GM12874 (cell line): ENCODE measurements around the gene BCAS3.

Source experiments
- TF ChIP-seq, protein P1 (sequence below): IDR thresholded peaks from 2 replicates; pipeline ENCODE4 v1.5.1; 2011; ENCODE audit warnings: low read depth, mild to moderate bottlenecking, control low read depth, low read length, moderate library complexity; ENCODE audit not compliant: insufficient read depth

The BCAS3 gene

GRCh38 chr17:60825351-60825750, 147.7 kb downstream of the BCAS3 start:
- TF ChIP-seq, protein P1, sequence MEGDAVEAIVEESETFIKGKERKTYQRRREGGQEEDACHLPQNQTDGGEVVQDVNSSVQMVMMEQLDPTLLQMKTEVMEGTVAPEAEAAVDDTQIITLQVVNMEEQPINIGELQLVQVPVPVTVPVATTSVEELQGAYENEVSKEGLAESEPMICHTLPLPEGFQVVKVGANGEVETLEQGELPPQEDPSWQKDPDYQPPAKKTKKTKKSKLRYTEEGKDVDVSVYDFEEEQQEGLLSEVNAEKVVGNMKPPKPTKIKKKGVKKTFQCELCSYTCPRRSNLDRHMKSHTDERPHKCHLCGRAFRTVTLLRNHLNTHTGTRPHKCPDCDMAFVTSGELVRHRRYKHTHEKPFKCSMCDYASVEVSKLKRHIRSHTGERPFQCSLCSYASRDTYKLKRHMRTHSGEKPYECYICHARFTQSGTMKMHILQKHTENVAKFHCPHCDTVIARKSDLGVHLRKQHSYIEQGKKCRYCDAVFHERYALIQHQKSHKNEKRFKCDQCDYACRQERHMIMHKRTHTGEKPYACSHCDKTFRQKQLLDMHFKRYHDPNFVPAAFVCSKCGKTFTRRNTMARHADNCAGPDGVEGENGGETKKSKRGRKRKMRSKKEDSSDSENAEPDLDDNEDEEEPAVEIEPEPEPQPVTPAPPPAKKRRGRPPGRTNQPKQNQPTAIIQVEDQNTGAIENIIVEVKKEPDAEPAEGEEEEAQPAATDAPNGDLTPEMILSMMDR, result no peak

DNA sequence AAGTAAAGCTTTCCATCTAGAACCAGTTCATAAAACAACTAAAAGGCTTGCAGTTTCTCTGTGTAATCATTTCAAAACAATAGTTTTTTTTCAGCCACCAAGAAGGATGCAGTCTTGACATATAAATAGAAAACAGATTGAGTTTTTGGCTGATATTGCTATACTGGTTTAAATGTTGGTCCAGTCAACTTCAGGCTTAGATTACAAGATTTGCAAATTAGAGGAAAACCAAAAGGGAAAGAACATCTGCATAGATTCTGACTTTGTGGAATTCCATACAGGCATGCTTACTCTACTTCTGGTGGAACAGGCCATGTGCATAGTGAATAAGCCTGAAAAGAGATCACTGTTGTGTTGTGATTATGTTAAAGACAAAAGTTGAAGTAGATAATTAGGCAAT, 150.3 kb downstream of the BCAS3 start:
- TF ChIP-seq, protein P1, result no peak

DNA sequence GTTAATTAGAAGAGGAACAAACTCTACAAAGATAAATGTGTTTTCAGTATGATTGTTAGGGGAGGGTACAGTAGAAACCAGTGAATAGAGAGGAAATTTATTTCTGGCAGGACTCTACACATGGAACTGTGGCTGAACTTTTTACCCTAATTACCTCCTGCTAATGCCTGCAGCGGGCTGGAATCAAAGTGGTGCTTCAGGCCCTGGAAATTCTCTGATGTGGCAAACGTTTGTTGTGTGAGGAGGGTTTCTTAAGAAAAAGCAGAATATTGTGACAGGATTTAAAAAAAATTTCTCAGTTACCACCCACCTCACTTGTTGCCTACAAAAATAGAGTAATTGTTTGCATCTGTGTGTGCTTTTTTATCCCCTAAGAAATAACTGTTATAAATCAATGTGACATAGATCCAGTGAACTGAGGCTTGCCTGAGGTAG, 154.5 kb downstream of the BCAS3 start:
- TF ChIP-seq, protein P1, result no peak

GRCh38 chr17:60832631-60833030, 155.0 kb downstream of the BCAS3 start:
- TF ChIP-seq, protein P1, result no peak

DNA sequence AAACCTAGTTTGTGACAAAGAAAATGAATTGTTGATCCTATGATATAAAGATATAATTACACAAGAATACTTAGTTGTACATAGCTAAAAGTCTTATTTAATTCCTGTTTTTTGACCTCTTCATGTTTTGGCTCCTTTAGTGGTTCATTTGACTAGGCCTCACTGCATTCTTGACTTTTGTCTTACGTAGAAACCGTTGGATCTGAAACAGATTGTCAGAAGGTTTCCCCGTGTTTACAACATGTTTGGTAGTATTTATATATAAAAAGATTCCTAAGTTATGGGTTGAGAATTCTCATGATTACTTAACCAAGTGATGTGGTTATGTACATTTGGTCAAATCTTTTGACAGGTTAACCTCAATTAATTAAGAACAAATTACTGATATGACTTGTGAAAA, 162.8 kb downstream of the BCAS3 start:
- TF ChIP-seq, protein P1, result no peak

DNA sequence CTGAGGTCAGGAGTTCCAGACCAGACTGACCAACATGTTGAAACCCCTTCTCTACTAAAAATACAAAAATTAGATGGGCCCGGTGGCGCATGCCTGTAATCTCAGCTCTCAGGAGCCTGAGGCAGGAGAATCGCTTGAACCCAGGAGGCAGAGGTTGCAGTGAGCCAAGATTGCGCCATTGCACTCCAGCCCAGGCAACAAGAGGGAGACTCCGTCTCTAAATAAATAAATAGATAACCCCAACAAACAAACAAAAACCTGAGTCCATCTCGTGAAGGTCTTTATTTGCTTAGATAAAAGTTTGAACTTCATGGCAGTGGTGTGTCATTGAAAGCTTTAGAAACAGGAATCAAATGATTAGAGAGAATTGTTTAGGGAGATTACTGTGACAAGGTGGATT, 167.4 kb downstream of the BCAS3 start:
- TF ChIP-seq, protein P1, result no peak

DNA sequence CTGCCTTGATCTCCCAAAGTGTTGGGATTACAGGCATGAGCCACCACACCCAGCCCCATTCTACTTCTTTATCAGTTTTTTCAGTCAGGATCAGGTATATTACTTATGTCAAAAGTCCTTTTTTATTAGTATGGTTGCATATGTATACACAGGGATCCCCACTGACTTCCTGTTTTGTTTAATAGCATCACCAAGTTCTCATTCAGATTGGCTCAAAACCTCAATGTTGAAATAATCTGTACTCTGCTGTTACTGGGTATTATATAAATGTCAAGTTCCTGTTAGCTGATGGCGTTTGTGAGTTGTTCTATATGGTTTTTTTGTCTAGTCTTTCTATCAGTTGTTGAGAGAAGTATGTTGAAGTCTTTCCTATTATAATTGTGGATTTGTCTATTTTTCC, 168.5 kb downstream of the BCAS3 start:
- TF ChIP-seq, protein P1, result no peak

- TF ChIP-seq, protein P1, result no peak
Observed at GRCh38 chr17:60851181-60851580, 173.5 kb downstream of the BCAS3 start.
